Dedifferentiated amniotic fluid mesenchymal stem cell (primary cell): Measurements from ENCODE around the gene ADGRG3.
"Not testable (repeated sequence)": the region's sequence is repeated elsewhere in the genome, so short reads cannot be mapped to it uniquely, and the experiment has no call there.

Experiments used
- DNase-seq: peaks from one replicate; pipeline ENCODE4 v3.0.0-alpha.2; 2016; ENCODE audit errors: extremely low spot score

The ADGRG3 gene

GRCh38 chr16:57663917-57664661 is 4.0 kb upstream of the ADGRG3 start:
- no peak for DNase-seq

- DNase-seq, result no peak
Observed at GRCh38 chr16:57664662-57665025, 3.5 kb upstream of the ADGRG3 start.

GRCh38 chr16:57665541-57665940 is 2.6 kb upstream of the ADGRG3 start:
- no peak for DNase-seq

GRCh38 chr16:57666353-57667047 is 1.6 kb upstream of the ADGRG3 start:
- DNase-seq, result no peak

GRCh38 chr16:57667048-57667525 is 1.0 kb upstream of the ADGRG3 start:
- DNase-seq, result no peak

- no peak for DNase-seq
Observed at GRCh38 chr16:57667526-57668262, 412 bp upstream of the ADGRG3 start.

- DNase-seq, result no peak
Observed at GRCh38 chr16:57668630-57669475, 747 bp downstream of the ADGRG3 start.

GRCh38 chr16:57669476-57670162 is 1.5 kb downstream of the ADGRG3 start:
- no peak for DNase-seq

GRCh38 chr16:57670196-57670595 is 2.1 kb downstream of the ADGRG3 start:
- DNase-seq, result no peak

- not testable (repeated sequence) for DNase-seq
Observed at GRCh38 chr16:57671451-57671850, 3.3 kb downstream of the ADGRG3 start.

- DNase-seq, result no peak
Observed at GRCh38 chr16:57672416-57672815, 4.3 kb downstream of the ADGRG3 start.

- DNase-seq, result no peak
Observed at GRCh38 chr16:57672824-57673223, 4.7 kb downstream of the ADGRG3 start.

GRCh38 chr16:57675741-57676551 is 7.8 kb downstream of the ADGRG3 start:
- no peak for DNase-seq

GRCh38 chr16:57676553-57677085 is 8.5 kb downstream of the ADGRG3 start:
- DNase-seq, result no peak

- no peak for DNase-seq
Observed at GRCh38 chr16:57677622-57678369, 9.7 kb downstream of the ADGRG3 start.

GRCh38 chr16:57679016-57679415 is 10.9 kb downstream of the ADGRG3 start:
- DNase-seq, result no peak

GRCh38 chr16:57679767-57680482 is 11.8 kb downstream of the ADGRG3 start:
- DNase-seq, result no peak

- DNase-seq, result no peak
Observed at GRCh38 chr16:57680842-57681375, 12.8 kb downstream of the ADGRG3 start.
